HG02763 (cell line): Measurements from ENCODE around the gene DNAI2.

Experiments used
- ATAC-seq: cut with Tn5 transposase; IDR thresholded peaks from one replicate; pipeline ENCODE4 v1.9.1; 2021; ENCODE audit warnings: mild to moderate bottlenecking, moderate library complexity; ENCODE audit not compliant: unreplicated experiment

The DNAI2 gene

GRCh38 chr17:74274060-74274708 lies at the start of gene DNAI2:
TSS of gene DNAI2 (plus strand) at chr17:74274234. CDS start at chr17:74281818, 7,584 bp downstream.
- ATAC-seq: no peak

DNA sequence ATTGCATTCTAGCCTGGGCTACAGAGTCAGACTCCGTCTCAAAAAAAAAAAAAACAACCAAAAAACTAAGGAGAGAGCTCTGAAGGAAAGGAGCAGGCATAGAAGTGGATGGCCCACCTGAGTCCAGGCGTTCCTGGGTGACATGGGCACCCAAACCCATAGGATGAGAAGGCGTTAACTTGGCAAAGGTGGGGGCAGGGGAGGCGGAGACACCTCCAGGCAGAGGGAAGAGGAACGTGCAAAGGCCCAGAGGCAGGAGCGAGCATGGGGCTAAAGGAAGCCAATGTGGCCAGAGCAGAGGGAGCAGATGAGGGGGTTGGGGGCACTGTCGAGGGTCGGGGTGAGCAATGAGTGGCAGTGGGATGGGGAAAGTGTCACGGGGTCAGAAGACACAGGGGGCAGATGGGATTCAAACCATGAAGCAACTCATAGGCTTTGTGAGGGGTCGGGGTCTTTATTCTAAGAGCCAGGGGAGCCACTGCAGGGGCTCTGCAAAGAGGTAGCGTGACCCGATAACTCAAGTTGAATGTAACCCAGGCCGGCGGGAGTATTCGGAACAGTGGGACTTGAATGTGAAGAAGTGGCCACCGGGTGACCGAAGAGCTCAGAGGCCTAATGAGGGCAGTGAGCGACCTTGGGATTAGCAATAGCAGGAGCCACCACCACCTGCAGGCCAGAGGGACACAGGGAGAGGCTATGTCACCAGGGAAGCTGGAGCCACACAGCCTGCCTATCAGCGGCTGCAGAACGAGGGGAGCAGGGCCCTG lies 48.9 kb upstream of the DNAI2 start:
- ATAC-seq: no peak

DNA sequence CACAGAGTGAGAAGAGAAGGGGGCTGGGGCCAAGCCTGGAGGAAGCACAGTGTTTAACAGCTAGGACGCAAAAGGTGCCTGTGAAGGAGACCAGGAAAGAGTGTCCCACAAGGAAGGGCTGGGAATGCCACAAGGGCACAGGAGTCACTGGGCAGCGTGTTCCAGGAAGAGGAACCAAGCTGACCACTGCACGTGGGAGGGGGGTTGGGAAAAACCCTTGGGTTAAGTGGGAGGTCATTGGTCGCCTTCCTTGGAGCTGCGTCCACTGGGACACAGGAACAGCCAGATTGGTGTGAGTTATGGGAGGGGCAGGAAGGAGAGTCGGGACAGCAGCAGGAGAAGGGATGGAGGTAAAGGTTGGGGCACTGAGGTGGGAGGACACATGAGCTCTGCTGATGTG lies 47.8 kb upstream of the DNAI2 start:
- ATAC-seq: no peak

DNA sequence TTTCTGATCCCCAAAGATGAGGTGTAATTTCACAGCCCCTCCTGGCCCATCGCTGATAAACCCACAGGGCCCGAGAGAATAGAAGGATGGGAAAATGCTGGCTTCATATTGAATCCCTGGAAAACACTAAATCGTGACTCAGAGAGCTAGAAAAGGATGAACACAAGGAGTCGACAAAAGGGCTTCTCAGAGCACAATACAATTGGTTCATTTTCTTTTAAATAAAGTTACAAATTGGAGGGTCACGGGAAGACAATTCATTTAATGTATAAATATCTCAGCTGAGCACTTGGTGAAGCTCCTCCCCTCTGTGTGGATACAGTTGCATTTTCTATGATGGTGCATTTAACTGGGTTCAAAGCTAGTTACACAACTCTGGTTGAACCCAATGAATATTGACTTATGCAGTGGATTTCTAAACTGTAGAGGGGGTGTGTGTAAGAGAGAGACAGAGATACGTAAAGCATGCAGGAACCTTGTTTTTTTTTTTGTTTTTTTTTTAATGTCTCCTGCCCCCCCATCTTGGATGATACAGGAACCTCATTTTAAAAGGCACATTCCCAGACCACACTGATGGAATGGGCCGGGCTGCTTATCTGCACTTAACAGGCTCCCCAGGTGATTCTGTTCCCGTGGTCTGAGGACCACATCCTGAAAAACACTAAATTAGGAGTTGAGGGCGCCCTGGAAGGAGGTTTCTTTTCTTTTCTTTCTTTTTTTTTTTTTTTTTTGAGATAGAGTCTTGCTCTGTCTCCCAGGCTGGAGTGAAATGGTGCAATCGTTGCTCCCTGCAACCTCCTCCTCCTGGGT lies 46.6 kb upstream of the DNAI2 start:
- no peak for ATAC-seq

GRCh38 chr17:74228306-74228978 lies 45.6 kb upstream of the DNAI2 start:
- ATAC-seq: no peak

DNA sequence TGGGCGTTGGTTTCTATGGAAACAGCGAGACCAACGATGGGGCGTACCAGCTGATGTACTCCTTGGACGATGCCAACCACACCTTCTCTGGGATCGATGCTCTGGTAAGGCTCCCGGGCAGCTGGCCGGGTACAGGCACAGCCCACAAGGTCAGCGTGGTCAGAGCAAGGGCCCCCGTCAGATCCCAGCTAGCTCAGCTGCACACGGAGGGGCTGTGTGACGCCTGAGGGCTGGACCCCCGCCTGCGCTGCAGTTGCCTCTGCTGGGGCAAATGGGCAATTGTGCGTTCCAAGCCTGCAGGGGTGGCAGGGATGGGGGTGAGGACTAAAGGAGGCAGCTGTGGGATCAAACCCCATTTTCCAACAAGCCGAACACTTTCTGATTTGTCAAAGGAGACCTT lies 43.1 kb upstream of the DNAI2 start:
- no peak for ATAC-seq

DNA sequence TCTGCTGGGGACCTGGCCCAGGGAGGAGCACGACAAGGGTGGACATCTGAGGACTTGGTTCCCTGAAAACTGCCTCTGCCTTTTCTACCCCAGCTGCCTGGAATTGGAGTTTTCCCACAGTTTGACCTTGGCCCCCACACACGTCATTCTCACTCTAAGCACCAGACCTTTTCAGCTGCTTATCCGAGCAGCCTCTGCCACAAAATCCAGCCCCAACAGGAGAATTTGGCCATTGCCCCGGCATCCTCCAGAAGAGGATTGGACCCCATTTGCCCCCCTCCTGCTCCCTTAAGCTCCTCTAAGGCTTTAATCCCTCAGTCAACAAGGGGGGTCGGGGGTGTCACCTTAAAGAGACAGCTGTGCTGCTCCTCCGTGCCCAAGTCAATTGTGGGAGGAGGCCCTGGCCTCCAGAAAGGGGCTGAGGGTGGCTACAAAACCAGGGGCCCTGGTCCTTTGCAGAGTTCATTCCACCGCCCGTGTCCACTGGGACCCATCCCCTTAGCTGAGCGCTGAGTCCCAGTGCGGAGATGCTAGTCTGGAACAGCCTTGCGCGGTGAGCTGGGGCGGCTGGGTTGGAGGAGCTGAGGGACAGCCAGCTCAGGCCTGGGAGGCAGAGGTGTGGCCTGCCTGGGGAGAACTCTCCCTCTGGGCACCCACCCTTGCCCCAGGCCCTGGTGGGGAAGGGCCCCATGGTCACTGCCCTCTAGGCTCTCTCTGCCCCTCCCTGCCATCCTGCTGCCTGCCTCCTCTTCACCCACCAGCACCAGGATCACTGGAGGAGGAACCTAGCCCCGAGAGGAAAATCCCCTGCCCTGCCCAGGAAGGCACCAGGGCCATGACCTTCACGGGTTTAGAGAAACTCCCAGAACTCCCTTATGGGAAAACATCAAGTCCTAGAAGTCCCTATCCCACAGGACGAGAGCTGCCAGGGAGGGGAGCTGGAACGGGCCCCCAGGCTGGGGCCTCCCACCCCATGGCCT lies 41.8 kb upstream of the DNAI2 start:
- ATAC-seq: no peak

DNA sequence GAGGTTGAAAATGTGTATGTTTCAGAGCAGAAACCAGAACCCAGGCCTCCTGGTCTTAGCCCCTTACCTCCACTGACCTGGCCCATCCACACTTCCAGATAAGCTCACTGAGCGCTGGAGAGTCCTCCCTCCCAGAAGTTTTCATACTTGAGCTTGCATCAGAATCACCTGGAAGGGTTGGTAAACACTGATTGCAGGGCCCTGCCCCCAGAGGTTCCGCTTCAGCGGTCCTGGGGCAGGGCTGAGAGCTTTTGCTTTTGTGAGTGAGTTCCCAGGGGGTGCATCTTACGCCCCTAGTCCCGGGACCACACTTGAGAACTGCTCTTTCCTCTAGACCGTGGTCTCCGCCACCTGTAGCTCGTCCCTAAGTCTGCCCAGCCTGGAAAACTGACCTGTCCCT lies 40.1 kb upstream of the DNAI2 start:
- ATAC-seq: no peak

DNA sequence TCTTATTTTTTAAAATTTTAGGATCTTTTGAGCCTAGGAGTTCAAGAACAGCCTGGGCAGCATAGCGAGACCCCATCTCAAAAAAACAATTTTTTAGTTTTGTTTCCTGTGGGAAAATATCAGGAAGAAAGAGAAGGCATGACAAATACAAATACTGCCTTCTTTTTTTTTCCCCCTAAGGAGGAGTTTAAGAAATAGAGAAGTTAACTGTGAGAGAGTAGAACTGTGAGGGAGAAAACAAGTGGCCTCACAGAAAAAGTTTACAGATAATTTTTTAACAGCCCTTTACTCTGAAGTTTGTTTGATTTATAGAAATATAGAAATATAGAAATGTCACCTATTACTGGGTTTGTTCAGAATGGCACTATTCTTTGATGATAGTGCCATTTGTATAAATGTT lies 39.5 kb upstream of the DNAI2 start:
- ATAC-seq: no peak

DNA sequence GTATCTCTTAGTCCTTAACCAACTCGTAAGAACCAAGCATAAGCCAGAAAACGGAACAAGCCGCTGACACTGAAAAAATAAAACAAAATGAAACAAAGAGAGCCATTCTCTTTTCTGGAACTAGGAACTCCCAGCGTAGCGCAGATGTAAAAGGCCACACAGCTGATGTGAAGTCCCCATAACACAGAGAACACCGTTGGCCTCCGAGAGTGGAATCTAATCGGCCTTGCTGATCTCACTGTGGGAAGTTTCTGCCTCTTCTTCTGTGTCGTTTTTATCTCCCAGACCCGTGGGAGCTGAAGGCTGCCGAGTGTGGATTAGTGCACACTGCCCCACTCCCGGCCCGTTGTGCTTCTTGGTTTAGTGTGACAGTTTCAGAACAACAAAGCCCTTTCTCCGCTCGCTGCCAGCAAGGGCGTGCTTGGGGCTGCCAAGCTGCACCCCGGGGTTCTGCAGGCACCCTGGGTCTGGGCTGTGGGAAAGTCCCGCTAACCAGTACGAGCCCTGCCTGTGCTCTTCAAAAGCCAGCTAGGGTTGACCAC lies 38.9 kb upstream of the DNAI2 start:
- no peak for ATAC-seq

- no peak for ATAC-seq
Measured at GRCh38 chr17:74235911-74236371, 38.1 kb upstream of the DNAI2 start.

DNA sequence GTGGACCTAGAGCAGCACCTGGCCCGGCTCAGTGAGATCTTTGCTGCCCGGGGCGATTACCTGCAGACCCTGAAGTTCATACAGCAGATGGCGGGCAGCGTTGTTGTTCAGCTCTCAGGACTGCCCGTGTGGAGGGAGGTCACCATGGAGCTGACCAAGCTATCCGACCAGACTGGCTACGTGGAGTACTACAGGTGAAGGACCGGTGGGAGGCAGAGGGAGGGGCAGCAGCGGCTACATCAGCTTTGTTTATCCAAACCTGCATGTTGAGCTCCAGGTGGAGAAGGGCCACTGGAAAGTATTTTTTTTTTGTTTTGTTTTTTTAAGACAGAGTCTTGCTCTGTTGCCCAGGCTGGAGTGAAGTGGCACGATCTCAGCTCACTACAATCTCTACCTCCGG lies 36.7 kb upstream of the DNAI2 start:
- ATAC-seq: no peak

GRCh38 chr17:74239172-74239571 lies 34.9 kb upstream of the DNAI2 start:
- ATAC-seq: no peak

DNA sequence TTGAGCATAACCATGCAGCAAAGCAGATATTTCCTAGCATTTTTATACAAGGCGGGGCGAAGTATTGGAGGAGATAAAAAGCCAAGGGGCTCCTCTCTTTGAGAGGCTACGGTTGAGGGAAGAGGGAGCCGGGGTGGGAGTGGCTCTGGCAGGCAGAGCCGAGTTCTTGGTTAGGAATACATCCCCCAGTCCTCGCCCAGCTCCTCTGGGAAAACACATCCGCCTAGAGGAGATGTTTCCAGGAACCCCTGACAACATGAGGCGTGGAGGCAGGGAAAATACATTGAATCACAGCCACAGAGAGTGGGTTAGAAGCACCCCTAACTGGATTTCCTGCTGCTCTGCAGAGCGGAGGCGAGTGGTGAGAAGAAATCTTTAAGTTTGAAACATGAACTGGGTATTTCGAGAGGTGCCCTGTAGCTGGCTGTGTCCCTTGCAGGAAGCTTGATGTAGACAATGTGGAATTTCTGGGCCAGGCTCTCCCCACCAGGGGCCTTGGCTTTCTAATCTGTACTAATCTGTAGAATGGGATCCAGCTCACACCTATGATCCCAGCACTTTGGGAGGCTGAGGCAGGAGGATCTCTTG lies 33.3 kb upstream of the DNAI2 start:
- no peak for ATAC-seq

GRCh38 chr17:74241431-74241830 lies 32.6 kb upstream of the DNAI2 start:
- ATAC-seq: no peak

- ATAC-seq: no peak
Measured at GRCh38 chr17:74241847-74242246, 32.2 kb upstream of the DNAI2 start.

DNA sequence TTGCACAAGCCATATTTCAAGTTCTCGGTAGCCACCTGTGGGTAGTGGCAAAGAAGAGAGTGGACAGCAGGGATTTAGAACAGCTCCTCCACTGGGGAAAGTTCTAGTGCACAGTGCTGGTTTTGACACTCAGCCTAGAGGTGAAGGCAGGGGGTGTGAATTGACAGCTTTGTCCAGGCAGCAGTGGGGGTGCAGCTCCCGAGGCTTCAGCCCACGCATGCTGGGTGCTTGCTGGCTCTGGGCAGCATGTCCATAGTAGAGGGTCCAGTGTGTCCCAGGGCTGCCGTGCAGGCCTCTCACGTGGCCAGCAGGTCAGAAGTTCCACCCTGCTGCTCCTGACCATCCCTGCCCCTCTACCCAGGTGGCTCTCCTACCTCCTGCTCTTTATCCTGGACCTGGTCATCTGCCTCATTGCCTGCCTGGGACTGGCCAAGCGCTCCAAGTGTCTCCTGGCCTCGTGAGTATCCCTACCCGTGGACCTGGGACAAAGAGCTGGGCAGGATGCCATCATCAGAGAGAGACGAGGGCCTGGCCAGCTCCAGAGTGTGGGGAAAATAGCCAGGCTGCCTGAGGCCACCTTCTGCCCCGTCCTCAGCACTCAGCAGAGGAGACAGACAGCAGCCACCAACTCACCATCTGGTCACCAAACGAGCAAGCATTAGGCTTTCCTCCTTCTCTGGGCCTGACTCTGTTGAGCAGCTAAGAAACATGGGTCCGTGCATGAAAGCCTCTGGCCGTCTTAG lies 30.9 kb upstream of the DNAI2 start:
- no peak for ATAC-seq

- ATAC-seq: no peak
Measured at GRCh38 chr17:74244128-74244527, 29.9 kb upstream of the DNAI2 start.

- no peak for ATAC-seq
Measured at GRCh38 chr17:74244548-74244947, 29.5 kb upstream of the DNAI2 start.
